GM12891 (cell line): Measurements from ENCODE around the gene NXPE3.

Source experiments
- DNase-seq: peaks from one replicate; pipeline ENCODE4 v3.0.0; 2011; ENCODE audit warnings: low spot score; ENCODE audit not compliant: insufficient read length
- FAIRE-seq: peaks from 2 replicates; lab custom pipeline; 2011; peaks lifted over from hg19 to GRCh38; lab: Jason Lieb, UNC
- PAX5 ChIP-seq: IDR thresholded peaks from 2 replicates; pipeline ENCODE4 v1.6.1; 2011; ENCODE audit warnings: low read length, moderate library complexity, mild to moderate bottlenecking; ENCODE audit not compliant: insufficient read depth, severe bottlenecking
- POLR2A ChIP-seq: IDR thresholded peaks from 2 replicates; pipeline ENCODE4 v1.6.1; 2011; ENCODE audit warnings: low read depth, low read length, control low read depth
- POLR2AphosphoS5 ChIP-seq: IDR thresholded peaks from 2 replicates; pipeline ENCODE4 v1.6.1; 2011; ENCODE audit warnings: low read depth, low read length, control low read depth
- POU2F2 ChIP-seq: IDR thresholded peaks from 2 replicates; pipeline ENCODE4 v1.6.1; 2011; ENCODE audit warnings: low read depth, mild to moderate bottlenecking, control low read depth, low read length, moderate library complexity
- SPI1 ChIP-seq: IDR thresholded peaks from 2 replicates; pipeline ENCODE4 v1.6.1; 2011; ENCODE audit warnings: low read depth, low read length, control low read depth
- TAF1 ChIP-seq: IDR thresholded peaks from 2 replicates; pipeline ENCODE4 v1.6.1; 2011; ENCODE audit warnings: low read depth, low read length, control low read depth

The NXPE3 gene

GRCh38 chr3:101778385-101779046, 495 bp upstream of the NXPE3 start:
- FAIRE-seq, result no peak
- DNase-seq, result no peak
- TF ChIP-seq POLR2A, result no peak
- TF ChIP-seq SPI1, result peak; percentile 74

DNA sequence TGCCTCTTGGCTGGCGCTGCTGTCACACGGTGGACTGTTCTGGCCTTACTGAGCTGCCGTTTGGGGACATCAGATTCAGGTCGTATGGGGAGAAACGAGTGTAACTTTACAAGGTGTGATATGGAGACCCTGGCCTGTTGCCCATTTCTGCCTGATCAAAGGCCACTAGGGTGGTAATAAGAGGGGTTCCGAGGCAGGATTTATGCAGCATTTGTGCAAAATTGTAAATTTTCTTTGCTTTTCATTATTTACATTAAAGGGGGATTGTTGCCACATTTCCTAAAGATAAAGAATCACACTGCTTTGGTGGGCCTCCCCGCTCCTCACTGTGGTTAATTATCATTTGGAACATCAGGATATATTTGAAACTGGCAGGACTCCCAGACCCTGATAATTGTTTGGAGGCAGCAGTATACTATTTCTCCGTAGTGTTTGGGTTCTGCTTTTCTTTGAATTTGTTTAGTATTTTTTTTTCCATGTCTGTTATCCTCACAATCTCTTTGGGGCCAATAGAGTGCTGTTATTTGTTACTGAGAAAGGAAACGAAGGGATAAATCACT, 891 bp downstream of the NXPE3 start:
- no peak for DNase-seq
- no peak for FAIRE-seq
- TF ChIP-seq POLR2A (no peak), POU2F2 (no peak), SPI1 (no peak), POLR2AphosphoS5 (no peak), PAX5 (no peak), TAF1 (no peak)

- DNase-seq (no peak), FAIRE-seq (no peak)
- TF ChIP-seq POU2F2 (no peak), POLR2A (no peak), TAF1 (no peak), SPI1 (no peak), PAX5 (no peak), POLR2AphosphoS5 (no peak)
These were observed 1.6 kb downstream of the NXPE3 start for GRCh38 chr3:101780661-101781060.

DNA sequence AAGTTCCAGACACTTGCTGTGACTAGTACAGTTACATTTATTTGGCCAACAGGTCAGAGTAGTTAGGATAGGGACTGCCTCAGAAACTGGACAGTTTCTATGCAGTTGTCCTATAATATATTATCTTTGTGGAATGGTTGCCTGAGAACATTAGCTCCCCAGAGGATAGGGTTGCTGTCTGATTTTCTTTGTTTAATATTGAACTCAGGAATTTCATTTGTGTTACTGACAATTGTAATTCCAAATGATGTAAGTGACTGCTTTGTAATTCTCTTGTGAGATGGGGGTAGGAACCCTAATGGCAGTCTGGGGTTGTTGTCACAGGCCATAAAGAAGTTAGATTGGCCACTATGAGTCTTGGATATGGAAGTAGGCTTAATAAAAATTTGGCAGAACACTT, 2.2 kb downstream of the NXPE3 start:
- TF ChIP-seq SPI1 (no peak), TAF1 (no peak), POU2F2 (no peak), POLR2AphosphoS5 (no peak), POLR2A (no peak), PAX5 (no peak)
- FAIRE-seq, result no peak
- no peak for DNase-seq

DNA sequence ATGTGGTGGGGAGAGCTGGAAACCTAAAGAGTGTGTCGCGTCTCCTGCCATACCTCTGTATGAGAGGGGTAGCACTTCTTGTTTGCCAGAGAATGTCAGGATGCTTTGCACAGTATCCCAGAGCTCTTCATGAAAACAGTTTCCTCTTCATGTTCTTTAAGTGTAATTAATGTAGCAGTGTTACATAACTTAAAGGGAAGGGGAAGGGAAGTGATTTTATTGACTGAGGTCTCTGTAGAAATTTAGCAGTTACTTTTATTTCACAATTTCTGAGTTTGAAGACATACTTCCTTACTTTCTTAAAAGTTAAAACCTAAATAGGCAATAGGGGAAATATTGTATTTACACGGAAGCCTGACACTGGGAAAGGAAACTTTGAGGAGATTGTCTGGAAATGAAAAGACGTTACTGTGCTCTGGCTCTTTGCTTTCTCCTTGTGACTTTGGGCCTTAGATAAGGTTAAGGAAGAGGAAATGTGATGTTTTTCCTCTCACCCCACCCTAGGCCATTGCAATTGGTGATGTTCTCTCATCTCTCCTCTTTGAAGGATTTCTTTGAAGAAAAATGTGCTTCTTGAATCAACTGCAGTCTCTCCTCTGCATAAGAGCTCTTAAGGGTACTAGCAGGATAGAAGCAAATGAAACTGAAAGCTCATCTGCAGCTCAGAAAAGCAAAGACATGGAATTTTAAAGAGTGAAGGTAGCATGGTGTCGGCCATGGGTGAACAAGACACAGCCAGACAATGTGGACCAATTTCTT, 6.0 kb downstream of the NXPE3 start:
- TF ChIP-seq TAF1 (no peak), SPI1 (no peak), POLR2A (no peak), POU2F2 (no peak), POLR2AphosphoS5 (no peak), PAX5 (no peak)
- no peak for FAIRE-seq
- no peak for DNase-seq

- no peak for TF ChIP-seq POLR2A
- peak; percentile 82 for TF ChIP-seq POU2F2
- TF ChIP-seq SPI1, result peak; percentile 95
- DNase-seq, result no peak
- FAIRE-seq, result peak; percentile 90
These were observed 12.8 kb downstream of the NXPE3 start for GRCh38 chr3:101791778-101792177.

- TF ChIP-seq POLR2AphosphoS5, result no peak
- TF ChIP-seq TAF1, result no peak
- TF ChIP-seq SPI1, result no peak
- TF ChIP-seq POLR2A, result no peak
- TF ChIP-seq PAX5, result no peak
- no peak for TF ChIP-seq POU2F2
- peak; percentile 74 for FAIRE-seq
- DNase-seq, result no peak
These were observed 17.2 kb downstream of the NXPE3 start for GRCh38 chr3:101796077-101796680.

DNA sequence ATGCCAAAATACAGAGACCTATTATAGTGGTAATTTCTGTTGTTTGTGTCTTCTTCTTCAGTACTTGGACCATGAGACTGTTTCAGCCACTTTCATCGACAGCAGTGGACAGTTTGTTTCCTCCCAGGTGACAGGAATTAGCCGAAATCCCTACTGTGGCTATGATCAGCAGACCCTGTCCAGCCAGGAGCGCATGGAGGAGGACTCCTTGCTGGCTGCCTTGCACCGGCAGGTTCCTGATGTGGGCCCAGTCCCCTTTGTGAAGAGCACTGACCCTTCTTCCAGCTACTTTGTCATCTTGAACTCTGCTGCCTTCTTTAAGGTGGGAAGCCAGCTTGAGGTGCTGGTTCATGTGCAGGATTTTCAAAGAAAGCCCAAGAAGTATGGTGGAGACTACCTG, 22.2 kb downstream of the NXPE3 start:
- FAIRE-seq (no peak), DNase-seq (no peak)
- TF ChIP-seq TAF1 (no peak), POLR2AphosphoS5 (no peak), SPI1 (no peak), POLR2A (no peak), POU2F2 (no peak), PAX5 (no peak)

DNA sequence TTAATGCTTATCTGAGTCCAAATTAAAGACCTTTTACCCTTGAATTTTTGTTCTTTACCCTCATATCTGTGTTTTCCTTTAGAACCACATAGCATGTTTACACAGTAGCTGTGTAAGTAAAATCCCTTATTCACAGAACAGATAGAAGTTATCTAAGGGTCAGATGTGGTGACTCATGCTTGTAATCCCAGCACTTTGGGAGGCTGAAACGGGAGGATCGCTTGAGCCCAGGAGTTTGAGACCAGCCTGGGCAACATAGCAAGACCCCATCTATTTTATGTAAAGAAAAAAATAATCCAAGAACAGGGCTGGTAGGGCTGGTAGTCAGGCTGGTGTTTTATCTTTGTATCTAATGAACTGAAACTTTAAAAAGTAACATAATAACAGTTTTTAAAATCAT, 23.2 kb downstream of the NXPE3 start:
- FAIRE-seq (no peak), DNase-seq (no peak)

More for the DNA sequence above, 23.2 kb downstream of the NXPE3 start:
- TF ChIP-seq POLR2A, result no peak
- no peak for TF ChIP-seq POU2F2
- TF ChIP-seq POLR2AphosphoS5, result no peak
- no peak for TF ChIP-seq TAF1
- TF ChIP-seq SPI1, result no peak
- no peak for TF ChIP-seq PAX5
